ENCODE results near the gene PIAS4. TPM values are rescaled to one million over a fixed set of nuclear protein-coding genes. Genes with fewer than 3 reads are reported as not detected.

Gene PIAS4
- total and polyA plus RNA-seq, 2 of the 13 experiments (the other 11 are each of a cell fraction or from before 2014, with no cell fraction given) = 9.0 to 20.1 TPM

- TF ChIP-seq GPN1 (CRISPR knock-in tag; IDR thresholded peaks at IDR 0.05; ENCODE audit: borderline replicate concordance) (no peak), HNRNPK (IDR thresholded peaks at IDR 0.05; ENCODE audit: low read depth, low read length, poor library complexity, severe bottlenecking) (no peak), MAFG (CRISPR knock-in tag; IDR thresholded peaks at IDR 0.05) (no peak), POGZ (CRISPR knock-in tag; IDR thresholded peaks at IDR 0.05) (no peak), ZNF207 (IDR thresholded peaks at IDR 0.05; ENCODE audit: borderline replicate concordance) (no peak), ZFP91 (CRISPR knock-in tag; IDR thresholded peaks at IDR 0.05; ENCODE audit: borderline replicate concordance) (no peak)
These were observed 19.6 kb downstream of the PIAS4 start (continued) for GRCh38 chr19:4027146-4027545.

- H3K9me3 ChIP-seq (ENCODE audit: low read length) = no peaks in the 10 kb centered on the region
- FAIRE-seq (no peak), DNase-seq (ENCODE audit: low spot score) (no peak), ATAC-seq (no peak)
- intact Hi-C loops (cut with micrococcal nuclease; ENCODE audit: unreplicated experiment) (no loop called here), in situ Hi-C loops (cut with HindIII; ENCODE audit: extremely low pct_ligation_motif_present, low pct_unique_long_range_greater_than_20kb) (no loop called here)
- H3K36me3 ChIP-seq (replicated peaks in 1 of 2; ENCODE audit: control insufficient read depth in 1 of 2, insufficient read depth in 2 of 2, low read length in 2 of 2) = peaks cover 10 to 30% of the 10 kb centered on the region in 2 experiments; a peak in 4 of 5 replicates
- no peak overlapping the region for H3K9ac ChIP-seq (ENCODE audit: insufficient read depth, low read depth, low read length)
- no peaks in the 10 kb centered on the region for H4K20me1 ChIP-seq (ENCODE audit: insufficient read depth, low read length)
- BruUV-seq (replicated peaks) = no TSS peak
- WGBS (ENCODE audit: low lambda C conversion rate) = 98% methylated on average over 25 of the region's 48 CpGs
- H3K4me2 ChIP-seq (ENCODE audit: low read depth, low read length) = no peak overlapping the region
- H3K27ac ChIP-seq (ENCODE audit: extremely low read length, insufficient read depth, low read length) = no peak overlapping the region
- no peak for TF ChIP-seq ZNF570 (CRISPR knock-in tag; IDR thresholded peaks at IDR 0.05; ENCODE audit: borderline replicate concordance)
- no peak for TF ChIP-seq CHCHD3 (CRISPR knock-in tag; IDR thresholded peaks at IDR 0.05)
- TF ChIP-seq PAWR (CRISPR knock-in tag; IDR thresholded peaks at IDR 0.05; ENCODE audit: borderline replicate concordance) = no peak
- no peak for TF ChIP-seq FOSL2 (CRISPR knock-in tag; IDR thresholded peaks at IDR 0.05)
- no peak for TF ChIP-seq SCMH1 (CRISPR knock-in tag; IDR thresholded peaks at IDR 0.05; ENCODE audit: borderline replicate concordance)
- no peak for TF ChIP-seq PCBP2 (optimal IDR thresholded peaks at IDR 0.05; ENCODE audit: low read depth, low read length, poor library complexity, severe bottlenecking)
- TF ChIP-seq ZNF83 (CRISPR knock-in tag; IDR thresholded peaks at IDR 0.05; ENCODE audit: borderline replicate concordance) = no peak
- TF ChIP-seq SP140L (CRISPR knock-in tag; IDR thresholded peaks at IDR 0.05; ENCODE audit: borderline replicate concordance) = no peak
- TF ChIP-seq SPEN (CRISPR knock-in tag; IDR thresholded peaks at IDR 0.05; ENCODE audit: low read depth) = no peak
- TF ChIP-seq ZNF672 (CRISPR knock-in tag; IDR thresholded peaks at IDR 0.05) = no peak
- no peak for TF ChIP-seq HMG20A (CRISPR knock-in tag; IDR thresholded peaks at IDR 0.05; ENCODE audit: borderline replicate concordance)
- TF ChIP-seq ZNF564 (CRISPR knock-in tag; IDR thresholded peaks at IDR 0.05) = no peak
- no peaks in the 10 kb centered on the region for H3K27me3 ChIP-seq (ENCODE audit: control insufficient read depth in 1 of 2, insufficient read depth in 2 of 2, low read length in 2 of 2)
- H3K4me3 ChIP-seq (replicated peaks in 1 of 3; ENCODE audit: insufficient read depth in 1 of 3, low read depth in 2 of 3, low read length in 3 of 3) = no peak overlapping the region
- H3K4me1 ChIP-seq (ENCODE audit: insufficient read depth, low read length) = no peaks in the 10 kb centered on the region
- H2AFZ ChIP-seq (ENCODE audit: low read length) = no peak overlapping the region
- H3K79me2 ChIP-seq (ENCODE audit: insufficient read depth, low read length) = no peaks in the 10 kb centered on the region
- ChIA-PET CTCF (ENCODE audit: low intra/inter-chr PET ratio, low total read pairs) (no interaction called here), POLR2A (no interaction called here)
These were observed 21.1 kb downstream of the PIAS4 start for GRCh38 chr19:4028334-4029246.

All from HepG2 (cell line).